GM12878 (cell line): ENCODE data around the gene PLEKHJ1. TPM values are rescaled to one million over a fixed set of nuclear protein-coding genes. Genes with fewer than 3 reads are reported as not detected.
A peak's percentile ranks its signal among the peaks of the same experiment; 100 is the strongest.

Experiments
- ATF7 ChIP-seq: fragments of 450-650 bp; IDR thresholded peaks from 2 replicates; pipeline ENCODE4 v1.6.1; 2016; ENCODE audit warnings: low read depth, mild to moderate bottlenecking
- CBX3 ChIP-seq: fragments of 200-600 bp; sonication (generic); IDR thresholded peaks from 2 replicates; pipeline ENCODE4 v1.6.1; 2016; ENCODE audit warnings: low read depth, borderline replicate concordance
- CHD2 ChIP-seq: IDR thresholded peaks from 2 replicates; pipeline ENCODE4 v1.6.1; 2011; ENCODE audit warnings: low read depth, low read length, improper control_type of control experiment, borderline replicate concordance
- CHD4 ChIP-seq: fragments of 200-600 bp; sonication (generic); IDR thresholded peaks from 2 replicates; pipeline ENCODE4 v1.6.1; 2016; ENCODE audit warnings: mild to moderate bottlenecking
- CUX1 ChIP-seq: IDR thresholded peaks from 2 replicates; pipeline ENCODE4 v1.6.1; 2012; ENCODE audit warnings: improper control_type of control experiment, low read depth, low read length; ENCODE audit not compliant: insufficient replicate concordance
- FOXM1 ChIP-seq: IDR thresholded peaks from 2 replicates; pipeline ENCODE4 v1.6.1; 2012; ENCODE audit warnings: low read depth, mild to moderate bottlenecking, inconsistent platforms, low read length, moderate library complexity
- HDGF ChIP-seq: fragments of 450-650 bp; IDR thresholded peaks from 2 replicates; pipeline ENCODE4 v1.6.1; 2016; ENCODE audit warnings: antibody characterized with exemption
- IRF5 ChIP-seq: fragments of 450-650 bp; IDR thresholded peaks from 2 replicates; pipeline ENCODE4 v1.6.1; 2017; ENCODE audit warnings: borderline replicate concordance
- KDM1A ChIP-seq: fragments of 200-600 bp; sonication (generic); IDR thresholded peaks from 2 replicates; pipeline ENCODE4 v1.6.1; 2016; ENCODE audit warnings: borderline replicate concordance
- MXI1 ChIP-seq: fragments of 150-350 bp; IDR thresholded peaks from 2 replicates; pipeline ENCODE4 v1.6.1; 2011; ENCODE audit warnings: low read depth, mild to moderate bottlenecking, inconsistent platforms, low read length, improper control_type of control experiment
- NFYA ChIP-seq: IDR thresholded peaks from 2 replicates; pipeline ENCODE4 v1.6.1; 2011; ENCODE audit warnings: low read depth, mild to moderate bottlenecking, low read length, improper control_type of control experiment, borderline replicate concordance
- NFYB ChIP-seq: IDR thresholded peaks from 2 replicates; pipeline ENCODE4 v1.6.1; 2011; ENCODE audit warnings: low read depth, mild to moderate bottlenecking, low read length, improper control_type of control experiment, moderate library complexity; ENCODE audit not compliant: insufficient read depth
- NRF1 ChIP-seq: conservative IDR thresholded peaks from 2 replicates; pipeline ENCODE4 v1.6.1; 2011; ENCODE audit warnings: mild to moderate bottlenecking, low read depth, low read length, improper control_type of control experiment
- PBX3 ChIP-seq: IDR thresholded peaks from 2 replicates; pipeline ENCODE4 v1.6.1; 2011; ENCODE audit warnings: mild to moderate bottlenecking, low read depth, low read length, moderate library complexity; ENCODE audit not compliant: insufficient replicate concordance
- RAD51 ChIP-seq: fragments of 450-650 bp; IDR thresholded peaks from 2 replicates; pipeline ENCODE4 v1.6.1; 2016; ENCODE audit warnings: moderate library complexity, mild to moderate bottlenecking, inconsistent platforms
- RB1 ChIP-seq: fragments of 450-650 bp; formaldehyde crosslinking; IDR thresholded peaks from 2 replicates; pipeline ENCODE4 v1.6.1; 2017; ENCODE audit warnings: mild to moderate bottlenecking, borderline replicate concordance
- RUNX3 ChIP-seq: IDR thresholded peaks from 2 replicates; pipeline ENCODE4 v1.6.1; 2012; ENCODE audit warnings: low read length, inconsistent platforms
- SMAD1 ChIP-seq: fragments of 450-650 bp; IDR thresholded peaks from 2 replicates; pipeline ENCODE4 v1.6.1; 2018; ENCODE audit warnings: mild to moderate bottlenecking, low read depth; ENCODE audit not compliant: partially characterized antibody
- SMAD5 ChIP-seq: IDR thresholded peaks from 2 replicates; pipeline ENCODE4 v1.6.1; 2016; ENCODE audit warnings: antibody characterized with exemption, low read depth
- SREBF2 ChIP-seq: IDR thresholded peaks from 2 replicates; pipeline ENCODE4 v1.6.1; 2012; ENCODE audit warnings: mild to moderate bottlenecking, low read length
- TAF1 ChIP-seq: IDR thresholded peaks from 2 replicates; pipeline ENCODE4 v1.6.1; 2011; ENCODE audit warnings: mild to moderate bottlenecking, low read depth, low read length, borderline replicate concordance
- TCF3 ChIP-seq: IDR thresholded peaks from 2 replicates; pipeline ENCODE4 v1.6.1; 2012; ENCODE audit warnings: low read depth, mild to moderate bottlenecking, low read length, borderline replicate concordance; ENCODE audit not compliant: insufficient read depth
- YBX1 ChIP-seq: fragments of 450-650 bp; IDR thresholded peaks from 2 replicates; pipeline ENCODE4 v1.6.1; 2016; ENCODE audit warnings: antibody characterized with exemption
- ZBED1 ChIP-seq: IDR thresholded peaks from 2 replicates; pipeline ENCODE4 v1.6.1; 2016; ENCODE audit warnings: borderline replicate concordance
- ZZZ3 ChIP-seq: IDR thresholded peaks from 2 replicates; pipeline ENCODE4 v1.6.1; 2011; ENCODE audit warnings: low read depth; ENCODE audit not compliant: control insufficient read depth, insufficient read length
- polyA plus RNA-seq, 11 experiments: library from polyadenylated mRNA; depleted of rRNA in 4 of 11; unstranded in 6 of 11; stranded (reverse) in 5 of 11; fragments of >200 nt; fragmentation: Nextera tagmentation in 4 of 11; fragmentation: Illumina TruSeq in 1 of 11; extraction: Ambion mirVana in 4 of 11; extraction: Trizol in 1 of 11; gene quantifications; 1 replicate in 1 of 11; 2 replicates in 10 of 11; pipeline versions ENCODE4 v1.2.1 to v1.2.3, GENCODE V29; 2011 to 2016; ENCODE audit warnings: inconsistent platforms in 2 of 11, missing spikeins in 2 of 11, low read depth in 1 of 11
- total RNA-seq, 4 experiments: library from RNA; depleted of rRNA in 3 of 4; stranded (reverse); fragments of >200 nt in 3 of 4; fragmentation: Illumina TruSeq in 1 of 4; extraction: Trizol in 1 of 4; gene quantifications; 2 replicates each; pipeline versions ENCODE4 v1.2.1 to v1.2.3, GENCODE V29; 2013 to 2021

The PLEKHJ1 gene
- total and polyA plus RNA-seq, 10 of the 15 experiments (the other 5 are each of a cell fraction or from before 2014, with no cell fraction given), result 1.3 to 133 (median 75.0) TPM

- TF ChIP-seq CUX1, result no peak
- TF ChIP-seq SMAD5, result no peak
- peak; percentile 35 for TF ChIP-seq PBX3
- no peak for TF ChIP-seq NRF1
- TF ChIP-seq FOXM1, result no peak
- TF ChIP-seq RUNX3, result 0 out of 2 replicates have a peak, but pooled peaks have one; percentile 46
- TF ChIP-seq KDM1A, result no peak
- peak; percentile 89 for TF ChIP-seq SMAD1
- TF ChIP-seq NFYB, result no peak
- no peak for TF ChIP-seq SREBF2
- TF ChIP-seq YBX1, result no peak
- no peak for TF ChIP-seq RB1
- TF ChIP-seq CHD2, result no peak
- no peak for TF ChIP-seq CBX3
- no peak for TF ChIP-seq ZBED1
- no peak for TF ChIP-seq NFYA
- TF ChIP-seq MXI1, result peak; percentile 78
- peak; percentile 50 for TF ChIP-seq TCF3
- no peak for TF ChIP-seq CHD4
- no peak for TF ChIP-seq ZZZ3
- TF ChIP-seq ATF7, result 0 out of 2 replicates have a peak, but pooled peaks have one; percentile 14
- TF ChIP-seq IRF5, result no peak
- TF ChIP-seq HDGF, result no peak
- peak; percentile 29; the same call in 1 of the 2 replicates for TF ChIP-seq TAF1
- peak; percentile 89 for TF ChIP-seq RAD51
Measured at GRCh38 chr19:2266183-2266993, 30.3 kb upstream of the PLEKHJ1 start (continued).
